GM12864 (cell line): Measurements from ENCODE around the gene H2AZ2.
"Not testable (repeated sequence)": the region's sequence is repeated elsewhere in the genome, so short reads cannot be mapped to it uniquely, and the experiment has no call there.

Experiments
- DNase-seq: peaks from one replicate; pipeline ENCODE4 v3.0.0-alpha.2; 2011; ENCODE audit warnings: low read depth
- H3K4me3 ChIP-seq: 2 replicates; pipeline ENCODE4 v1.5.1; 2011; ENCODE audit warnings: mild to moderate bottlenecking, low read depth, low read length, control low read depth
- TF ChIP-seq, protein P1 (sequence below): IDR thresholded peaks from 2 replicates; pipeline ENCODE4 v1.5.1; 2011; ENCODE audit warnings: low read depth, mild to moderate bottlenecking, moderate library complexity, low read length, control low read depth, inconsistent platforms; ENCODE audit errors: missing control alignments

H2AZ2 gene

DNA sequence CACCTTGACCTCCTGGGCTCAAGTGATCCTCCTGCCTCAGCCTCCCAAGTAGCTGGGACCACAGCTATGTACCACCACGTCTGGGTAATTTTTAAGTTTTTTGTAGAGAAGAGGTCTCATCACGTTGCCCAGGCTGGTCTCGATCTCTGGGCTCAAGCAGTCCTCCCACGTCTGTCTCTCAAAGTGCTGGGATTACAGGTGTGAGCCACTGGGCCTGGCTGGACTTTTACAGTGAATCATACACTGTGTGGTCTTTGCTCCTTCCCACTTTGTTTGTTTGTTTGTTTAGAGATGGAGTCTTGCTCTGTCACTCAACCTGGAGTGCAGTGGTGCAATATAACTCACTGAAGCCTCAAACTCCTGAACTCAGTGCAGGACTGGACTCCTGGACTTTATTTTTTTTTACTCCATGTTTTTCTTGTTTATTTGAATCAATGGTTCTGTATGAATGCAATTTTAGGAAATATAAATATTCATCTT, 38.9 kb downstream of the H2AZ2 start:
- DNase-seq, result no peak
- H3K4me3 ChIP-seq, result no peak overlapping the region
- TF ChIP-seq, protein P1, sequence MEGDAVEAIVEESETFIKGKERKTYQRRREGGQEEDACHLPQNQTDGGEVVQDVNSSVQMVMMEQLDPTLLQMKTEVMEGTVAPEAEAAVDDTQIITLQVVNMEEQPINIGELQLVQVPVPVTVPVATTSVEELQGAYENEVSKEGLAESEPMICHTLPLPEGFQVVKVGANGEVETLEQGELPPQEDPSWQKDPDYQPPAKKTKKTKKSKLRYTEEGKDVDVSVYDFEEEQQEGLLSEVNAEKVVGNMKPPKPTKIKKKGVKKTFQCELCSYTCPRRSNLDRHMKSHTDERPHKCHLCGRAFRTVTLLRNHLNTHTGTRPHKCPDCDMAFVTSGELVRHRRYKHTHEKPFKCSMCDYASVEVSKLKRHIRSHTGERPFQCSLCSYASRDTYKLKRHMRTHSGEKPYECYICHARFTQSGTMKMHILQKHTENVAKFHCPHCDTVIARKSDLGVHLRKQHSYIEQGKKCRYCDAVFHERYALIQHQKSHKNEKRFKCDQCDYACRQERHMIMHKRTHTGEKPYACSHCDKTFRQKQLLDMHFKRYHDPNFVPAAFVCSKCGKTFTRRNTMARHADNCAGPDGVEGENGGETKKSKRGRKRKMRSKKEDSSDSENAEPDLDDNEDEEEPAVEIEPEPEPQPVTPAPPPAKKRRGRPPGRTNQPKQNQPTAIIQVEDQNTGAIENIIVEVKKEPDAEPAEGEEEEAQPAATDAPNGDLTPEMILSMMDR, result no peak

DNA sequence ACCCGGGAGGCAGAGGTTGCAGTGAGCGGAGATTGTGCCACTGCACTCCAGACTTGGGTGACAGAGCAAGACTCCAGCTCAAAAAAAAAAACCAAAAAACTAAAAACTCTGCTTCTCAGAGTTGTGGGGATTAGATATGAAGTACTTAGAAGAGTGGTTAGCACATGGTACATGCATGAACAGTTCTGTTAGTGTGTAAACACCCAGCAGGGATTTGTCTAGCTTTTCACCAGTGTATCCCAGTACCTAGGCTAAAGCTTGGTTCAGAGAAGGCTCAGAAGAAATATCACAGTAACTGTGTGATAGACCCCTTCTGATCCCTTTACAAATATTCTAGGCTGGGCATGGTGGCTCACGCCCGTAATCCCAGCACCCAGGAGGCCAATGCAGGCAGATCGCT, 41.9 kb downstream of the H2AZ2 start:
- TF ChIP-seq, protein P1, result no peak
- no peak for DNase-seq
- H3K4me3 ChIP-seq, result no peak overlapping the region

DNA sequence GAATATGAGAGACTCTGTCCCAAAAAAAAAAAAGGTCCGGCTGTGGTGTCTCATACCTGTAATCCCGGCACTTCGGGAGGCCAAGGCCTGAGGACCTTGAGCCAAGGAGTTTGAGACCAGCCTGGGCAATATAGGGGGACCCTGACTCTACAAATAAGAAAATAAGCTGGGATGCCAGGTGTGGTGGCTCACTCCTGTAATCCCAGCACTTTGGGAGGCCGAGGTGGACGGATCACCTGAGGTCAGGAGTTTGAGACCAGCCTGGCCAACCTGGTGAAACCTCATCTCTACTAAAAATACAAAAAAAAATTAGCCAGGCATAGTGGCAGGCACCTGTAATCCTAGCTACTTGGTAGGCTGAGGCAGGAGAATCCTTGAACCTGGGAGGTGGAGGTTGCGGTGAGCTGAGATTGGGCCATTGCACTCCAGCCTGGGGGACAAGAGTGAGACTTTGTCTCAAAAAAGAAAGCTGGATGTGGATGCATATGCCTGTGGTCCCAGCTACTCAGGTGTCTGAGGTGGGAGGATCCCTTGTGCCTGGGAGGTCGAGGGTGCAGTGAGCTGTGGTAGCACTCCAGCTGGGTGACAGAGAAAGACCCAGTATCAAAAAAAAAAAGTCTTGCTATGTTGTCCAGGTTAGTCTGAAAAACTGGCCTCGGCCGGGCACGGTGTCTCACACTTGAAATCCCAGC, 43.9 kb downstream of the H2AZ2 start:
- not testable (repeated sequence) for DNase-seq, H3K4me3 ChIP-seq

DNA sequence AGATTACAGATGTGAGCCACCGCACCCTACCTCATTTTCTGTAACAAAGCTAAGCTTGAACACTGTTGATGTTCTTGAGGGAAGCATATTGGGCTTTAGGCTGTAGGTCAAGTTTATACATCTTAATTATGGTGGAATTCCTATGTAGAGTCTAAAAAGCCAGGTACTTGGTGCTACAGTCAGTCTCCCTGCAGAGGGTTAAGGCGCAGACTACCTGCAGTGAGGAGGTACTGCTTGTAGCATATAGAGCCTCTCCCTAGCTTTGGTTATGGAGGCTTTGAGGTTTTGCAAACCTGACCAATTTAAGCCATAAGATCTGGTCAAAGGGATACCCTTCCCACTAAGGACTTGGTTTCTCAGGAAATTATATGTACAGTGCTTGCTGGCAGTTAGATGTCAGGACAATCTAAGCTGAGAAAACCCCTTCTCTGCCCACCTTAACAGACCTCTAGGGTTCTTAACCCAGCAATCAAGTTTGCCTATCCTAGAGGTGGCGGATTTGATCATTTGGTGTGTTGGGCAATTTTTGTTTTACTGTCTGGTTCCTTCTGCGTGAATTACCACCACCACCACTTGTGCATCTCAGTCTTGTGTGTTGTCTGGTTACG, 45.4 kb downstream of the H2AZ2 start:
- H3K4me3 ChIP-seq, result no peak overlapping the region
- DNase-seq, result no peak
- TF ChIP-seq, protein P1, result no peak

DNA sequence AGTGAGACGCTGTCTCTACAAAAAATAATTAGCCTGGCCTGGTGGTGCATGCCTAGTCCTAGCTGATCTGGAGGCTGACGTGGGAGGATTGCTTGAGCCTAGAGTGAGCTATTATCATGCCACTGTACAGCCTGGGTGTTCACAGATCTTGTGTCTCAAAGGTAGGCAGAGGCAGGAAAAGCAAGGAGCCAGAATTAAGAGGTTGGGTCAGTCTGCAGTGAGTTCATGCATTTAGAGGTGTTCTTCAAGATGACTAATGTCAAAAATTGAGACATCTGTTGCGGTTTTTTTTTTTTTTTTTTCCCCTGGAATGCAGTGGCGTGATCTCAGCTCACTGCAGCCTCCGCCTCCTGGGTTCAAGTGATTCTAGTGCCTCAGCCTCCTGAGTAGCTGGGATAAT, 46.0 kb downstream of the H2AZ2 start:
- no peak for DNase-seq
- H3K4me3 ChIP-seq, result no peak overlapping the region
- TF ChIP-seq, protein P1, result no peak

DNA sequence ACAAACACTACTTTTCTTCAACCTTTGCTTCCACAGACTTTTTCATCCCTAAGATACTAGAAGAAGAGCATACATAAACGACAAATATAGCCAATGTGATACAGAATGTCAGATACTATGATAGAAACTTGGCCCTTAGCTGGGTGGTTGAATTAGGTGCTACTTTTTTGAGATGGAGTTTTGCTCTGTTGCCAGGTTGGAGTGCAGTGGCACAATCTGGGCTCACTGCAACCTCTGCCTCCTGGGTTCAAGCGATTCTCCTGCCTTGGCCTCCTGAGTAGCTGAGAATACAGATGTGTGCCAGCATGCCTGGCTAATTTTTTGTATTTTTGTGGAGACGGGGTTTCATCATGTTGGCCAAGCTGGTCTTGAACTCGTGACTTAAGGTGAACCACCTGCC, 47.9 kb downstream of the H2AZ2 start:
- no peak overlapping the region for H3K4me3 ChIP-seq
- DNase-seq, result no peak
- TF ChIP-seq, protein P1, result no peak

DNA sequence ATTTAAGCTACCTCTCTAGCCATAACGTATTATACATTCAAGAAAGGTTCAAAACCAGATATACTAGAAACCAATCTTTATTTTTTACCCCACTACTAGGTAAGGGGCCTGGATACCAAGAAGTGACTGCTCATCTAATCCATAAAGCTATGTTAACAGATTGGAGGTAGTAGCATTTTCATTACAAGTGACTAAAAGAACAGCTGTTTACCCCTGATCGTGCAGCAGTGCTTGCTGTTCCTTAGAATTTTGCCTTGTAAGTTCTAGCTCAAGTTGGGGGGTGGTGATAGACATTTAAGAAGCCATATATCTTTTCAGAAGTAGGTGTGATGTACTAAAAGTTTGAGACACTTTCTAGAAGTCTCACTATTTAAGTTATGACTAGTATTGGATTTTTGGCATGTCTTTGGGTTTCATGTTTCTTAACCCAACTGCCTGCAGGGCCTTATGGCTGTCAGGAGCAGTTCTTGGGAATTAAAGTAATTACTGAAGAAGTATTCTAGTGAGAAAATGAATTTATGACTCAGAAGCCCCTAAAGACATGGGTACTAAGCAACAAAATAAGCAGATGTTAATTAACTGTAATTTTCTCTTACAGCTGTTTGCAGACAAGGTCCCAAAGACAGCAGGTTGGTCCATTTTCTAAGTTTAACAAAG, 49.1 kb downstream of the H2AZ2 start:
- peak overlapping the region; percentile 69 for H3K4me3 ChIP-seq
- TF ChIP-seq, protein P1, result no peak
- no peak for DNase-seq
